HG03457 (cell line): ENCODE data around the gene ROR1.

ENCODE experiments used
- ATAC-seq: cut with Tn5 transposase; IDR thresholded peaks from one replicate; pipeline ENCODE4 v1.9.1; 2021; ENCODE audit warnings: moderate number of reproducible peaks; ENCODE audit not compliant: unreplicated experiment

Gene ROR1

GRCh38 chr1:64046243-64046642 is 272.4 kb downstream of the ROR1 start:
- ATAC-seq, result no peak

GRCh38 chr1:64046891-64047290 is 273.1 kb downstream of the ROR1 start:
- no peak for ATAC-seq

GRCh38 chr1:64047549-64047996 is 273.8 kb downstream of the ROR1 start:
- no peak for ATAC-seq

GRCh38 chr1:64049900-64050540 is 276.2 kb downstream of the ROR1 start:
- ATAC-seq, result no peak

- no peak for ATAC-seq
Measured at GRCh38 chr1:64050601-64051000, 276.8 kb downstream of the ROR1 start.

- ATAC-seq, result no peak
Measured at GRCh38 chr1:64051796-64052195, 278.0 kb downstream of the ROR1 start.

GRCh38 chr1:64052777-64053176 is 279.0 kb downstream of the ROR1 start:
- no peak for ATAC-seq

- no peak for ATAC-seq
Measured at GRCh38 chr1:64055310-64055709, 281.5 kb downstream of the ROR1 start.

- ATAC-seq, result no peak
Measured at GRCh38 chr1:64059556-64059955, 285.7 kb downstream of the ROR1 start.

GRCh38 chr1:64060611-64061302 is 286.9 kb downstream of the ROR1 start:
- no peak for ATAC-seq

GRCh38 chr1:64061430-64062104 is 287.8 kb downstream of the ROR1 start:
- no peak for ATAC-seq

- no peak for ATAC-seq
Measured at GRCh38 chr1:64062529-64062928, 288.7 kb downstream of the ROR1 start.

- no peak for ATAC-seq
Measured at GRCh38 chr1:64062941-64063581, 289.2 kb downstream of the ROR1 start.

- no peak for ATAC-seq
Measured at GRCh38 chr1:64065571-64065970, 291.8 kb downstream of the ROR1 start.

- ATAC-seq, result no peak
Measured at GRCh38 chr1:64072089-64072793, 298.4 kb downstream of the ROR1 start.

GRCh38 chr1:64073705-64074104 is 299.9 kb downstream of the ROR1 start:
- no peak for ATAC-seq

GRCh38 chr1:64074767-64075166 is 300.9 kb downstream of the ROR1 start:
- no peak for ATAC-seq

GRCh38 chr1:64077281-64077940 is 303.6 kb downstream of the ROR1 start:
- no peak for ATAC-seq

GRCh38 chr1:64080941-64081562 is 307.2 kb downstream of the ROR1 start:
- ATAC-seq, result no peak

- no peak for ATAC-seq
Measured at GRCh38 chr1:64082459-64082858, 308.6 kb downstream of the ROR1 start.
